Caco-2 (cell line): Measurements from ENCODE around the gene CD247. TPM values are rescaled to one million over a fixed set of nuclear protein-coding genes. Genes with fewer than 3 reads are reported as not detected.
A peak's percentile ranks its signal among the peaks of the same experiment; 100 is the strongest.

Source experiments
- BruUV-seq: library from RNA; stranded (reverse); fragments of 400-500 nt; replicated peaks from 2 replicates; lab custom pipeline; 2021; lab: Mats Ljungman, UMichigan
- CTCF ChIA-PET: fragments of 300-600 bp; sonication (Branson Sonifier 250); formaldehyde crosslinking; loops from one replicate; lab custom pipeline; 2022; ENCODE audit warnings: antibody characterized with exemption; lab: Charles Lee
- POLR2A ChIA-PET: fragments of 300-600 bp; sonication (Branson Sonifier 250); formaldehyde crosslinking; loops from one replicate; lab custom pipeline; 2022; ENCODE audit warnings: antibody characterized with exemption; lab: Charles Lee
- DNase-seq, 2 experiments: peaks; one replicate each; pipeline versions ENCODE4 v3.0.0 to v3.0.0-alpha.2; 2020 to 2022
- H3K27me3 ChIP-seq: replicated peaks from 2 replicates; pipeline ENCODE4 v1.6.0; 2011; ENCODE audit warnings: low read length; ENCODE audit not compliant: control insufficient read depth, insufficient read depth
- H3K36me3 ChIP-seq: 2 replicates; pipeline ENCODE4 v1.5.1; 2011; ENCODE audit warnings: low read length; ENCODE audit not compliant: control insufficient read depth, insufficient read depth
- H3K4me1 ChIP-seq: fragments of 250-450 bp; sonication (Bioruptor Pico); 2 replicates; pipeline ENCODE4 v1.5.1; 2020; ENCODE audit warnings: mild to moderate bottlenecking
- H3K4me3 ChIP-seq: 2 replicates; pipeline ENCODE4 v1.5.1; 2011; ENCODE audit warnings: low read depth, mild to moderate bottlenecking, control low read depth, low read length
- H3K9me3 ChIP-seq: fragments of 250-450 bp; sonication (Bioruptor Pico); 2 replicates; pipeline ENCODE4 v1.5.1; 2020; ENCODE audit warnings: mild to moderate bottlenecking, moderate library complexity
- H3K27ac Mint-ChIP-seq: one replicate; pipeline ENCODE4 v1.8.0; 2022; ENCODE audit warnings: mixed read lengths; ENCODE audit not compliant: unreplicated experiment
- H3K27me3 Mint-ChIP-seq: one replicate; pipeline ENCODE4 v1.8.0; 2022; ENCODE audit warnings: mixed read lengths; ENCODE audit not compliant: insufficient read depth, unreplicated experiment
- H3K36me3 Mint-ChIP-seq: one replicate; pipeline ENCODE4 v1.8.0; 2022; ENCODE audit warnings: mild to moderate bottlenecking, mixed read lengths; ENCODE audit not compliant: insufficient read depth, unreplicated experiment
- H3K4me1 Mint-ChIP-seq: one replicate; pipeline ENCODE4 v1.8.0; 2022; ENCODE audit warnings: low read depth, mixed read lengths; ENCODE audit not compliant: unreplicated experiment
- H3K4me3 Mint-ChIP-seq: one replicate; pipeline ENCODE4 v1.8.0; 2022; ENCODE audit warnings: mild to moderate bottlenecking, moderate library complexity, mixed read lengths; ENCODE audit not compliant: unreplicated experiment
- H3K9me3 Mint-ChIP-seq: one replicate; pipeline ENCODE4 v1.8.0; 2022; ENCODE audit warnings: mixed read lengths; ENCODE audit not compliant: unreplicated experiment
- intact Hi-C: fragments of 100-400 bp; cut with micrococcal nuclease; formaldehyde crosslinking; loops from one replicate; pipeline ENCODE4 v1.10.0; 2022; ENCODE audit not compliant: unreplicated experiment
- total RNA-seq: library from RNA; stranded (reverse); gene quantifications from 2 replicates; pipeline ENCODE4 v1.2.3, GENCODE V29; 2022
- TF ChIP-seq, protein P1 (sequence below), 2 experiments: fragments of 200-600 bp in 1 of 2; IDR thresholded peaks; 1 replicate in 1 of 2; 2 replicates in 1 of 2; pipeline versions ENCODE4 v1.5.1 to v1.8.0; 2011 to 2022; ENCODE audit warnings: antibody characterized with exemption in 1 of 2, control low read depth in 1 of 2, inconsistent platforms in 1 of 2, low read depth in 1 of 2, low read length in 1 of 2, mild to moderate bottlenecking in 1 of 2, moderate library complexity in 1 of 2; ENCODE audit not compliant: insufficient read depth in 1 of 2, severe bottlenecking in 1 of 2, unreplicated experiment in 1 of 2

The CD247 gene
- total RNA-seq, 1 experiment from 2014 or later, result not detected

DNA sequence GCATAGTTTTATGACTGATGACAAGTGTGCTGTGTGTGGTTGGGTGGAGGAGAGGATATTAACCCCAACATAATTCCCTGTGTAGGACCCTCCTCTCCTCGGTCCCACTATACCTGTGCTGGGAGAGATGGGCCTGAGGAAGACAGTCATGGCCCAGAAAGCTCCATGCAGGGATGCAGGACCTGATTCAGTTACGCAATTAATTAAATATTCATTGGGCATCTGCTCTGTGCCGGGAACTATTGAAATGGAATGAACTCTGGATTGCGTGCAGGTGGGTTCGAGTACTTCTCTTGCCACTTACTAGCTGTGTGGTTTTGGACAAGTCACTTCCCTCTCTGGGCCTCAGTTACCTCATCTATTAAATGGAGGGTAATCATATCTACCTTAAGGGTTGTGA is 74.6 kb downstream of the CD247 start:
- no peak overlapping the region for H3K4me3 ChIP-seq
- DNase-seq, result no peak
- no peaks in the 10 kb centered on the region for H3K9me3 ChIP-seq
- Mint-ChIP-seq H3K27ac (no peak overlapping the region), H3K4me3 (no peak overlapping the region), H3K27me3 (no peaks in the 10 kb centered on the region), H3K4me1 (no peaks in the 10 kb centered on the region), H3K9me3 (no peaks in the 10 kb centered on the region), H3K36me3 (no peaks in the 10 kb centered on the region)
- H3K36me3 ChIP-seq, result no peaks in the 10 kb centered on the region
- TF ChIP-seq, protein P1, sequence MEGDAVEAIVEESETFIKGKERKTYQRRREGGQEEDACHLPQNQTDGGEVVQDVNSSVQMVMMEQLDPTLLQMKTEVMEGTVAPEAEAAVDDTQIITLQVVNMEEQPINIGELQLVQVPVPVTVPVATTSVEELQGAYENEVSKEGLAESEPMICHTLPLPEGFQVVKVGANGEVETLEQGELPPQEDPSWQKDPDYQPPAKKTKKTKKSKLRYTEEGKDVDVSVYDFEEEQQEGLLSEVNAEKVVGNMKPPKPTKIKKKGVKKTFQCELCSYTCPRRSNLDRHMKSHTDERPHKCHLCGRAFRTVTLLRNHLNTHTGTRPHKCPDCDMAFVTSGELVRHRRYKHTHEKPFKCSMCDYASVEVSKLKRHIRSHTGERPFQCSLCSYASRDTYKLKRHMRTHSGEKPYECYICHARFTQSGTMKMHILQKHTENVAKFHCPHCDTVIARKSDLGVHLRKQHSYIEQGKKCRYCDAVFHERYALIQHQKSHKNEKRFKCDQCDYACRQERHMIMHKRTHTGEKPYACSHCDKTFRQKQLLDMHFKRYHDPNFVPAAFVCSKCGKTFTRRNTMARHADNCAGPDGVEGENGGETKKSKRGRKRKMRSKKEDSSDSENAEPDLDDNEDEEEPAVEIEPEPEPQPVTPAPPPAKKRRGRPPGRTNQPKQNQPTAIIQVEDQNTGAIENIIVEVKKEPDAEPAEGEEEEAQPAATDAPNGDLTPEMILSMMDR (IDR thresholded peaks at IDR 0.05; ENCODE audit: insufficient read depth in 1 of 2, low read depth in 1 of 2, low read length in 1 of 2, severe bottlenecking in 1 of 2, unreplicated experiment in 1 of 2), result no peak
- no peaks in the 10 kb centered on the region for H3K4me1 ChIP-seq
- POLR2A ChIA-PET, result no interaction called here
- BruUV-seq, result no TSS peak
- CTCF ChIA-PET, result interaction anchor here (1.0 kb wide), 1 partner anchor 35 kb away, joined by 3 read pairs; no protein-coding TSS in a partner anchor
- intact Hi-C loops, result loop anchor here (2.0 kb wide), 1 partner anchor 35 kb away; no protein-coding TSS in a partner anchor
- no peaks in the 10 kb centered on the region for H3K27me3 ChIP-seq

DNA sequence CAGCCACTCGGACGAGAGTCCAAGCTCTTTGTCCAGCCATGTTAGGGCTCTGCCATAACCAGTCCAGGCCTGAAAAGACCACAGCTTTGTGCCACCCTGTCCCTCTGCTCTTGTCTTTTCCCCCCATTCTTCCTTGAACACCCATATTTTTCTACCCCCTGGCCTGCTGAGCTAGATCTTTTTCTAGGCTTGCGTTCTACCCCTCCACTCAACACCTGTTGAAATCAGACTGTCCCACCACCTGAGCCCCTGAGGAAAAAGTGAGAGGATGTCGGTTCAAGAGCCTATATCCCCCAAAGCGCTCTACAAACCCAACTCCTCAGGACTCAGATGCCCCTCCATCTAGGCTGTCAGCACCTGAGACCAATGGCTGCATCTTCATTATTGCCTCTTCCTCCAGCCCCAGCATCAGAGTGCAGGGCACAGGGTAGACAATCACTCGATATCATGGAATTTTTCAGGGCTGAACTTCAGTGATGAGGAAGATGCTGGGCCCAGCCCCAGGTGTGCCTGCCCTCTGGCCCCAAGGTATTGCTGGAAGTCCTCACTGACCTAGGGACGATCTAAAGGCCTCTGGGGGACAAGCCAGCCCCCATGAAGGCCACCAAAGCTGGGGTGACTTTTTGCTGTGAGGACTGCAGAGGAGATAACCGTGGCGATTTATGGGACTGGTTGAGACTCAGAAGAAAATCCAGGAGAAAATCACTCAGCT is 75.3 kb downstream of the CD247 start:
- TF ChIP-seq, protein P1 (IDR thresholded peaks at IDR 0.05; ENCODE audit: insufficient read depth in 1 of 2, low read depth in 1 of 2, low read length in 1 of 2, severe bottlenecking in 1 of 2, unreplicated experiment in 1 of 2), result no peak
- POLR2A ChIA-PET, result no interaction called here
- no peaks in the 10 kb centered on the region for H3K36me3 Mint-ChIP-seq
- no peak overlapping the region for H3K4me3 Mint-ChIP-seq
- DNase-seq, result no peak
- no peaks in the 10 kb centered on the region for H3K27me3 Mint-ChIP-seq
- CTCF ChIA-PET, result interaction anchor here (1.0 kb wide), 1 partner anchor 34 kb away, joined by 3 read pairs; no protein-coding TSS in a partner anchor
- H3K4me3 ChIP-seq, result no peak overlapping the region
- no TSS peak for BruUV-seq
- intact Hi-C loops, result loop anchor here (1.0 to 2.0 kb wide), 4 partner anchors 34 to 377 kb away; no protein-coding TSS in a partner anchor
- no peaks in the 10 kb centered on the region for H3K36me3 ChIP-seq
- no peaks in the 10 kb centered on the region for H3K27me3 ChIP-seq
- H3K27ac Mint-ChIP-seq, result no peak overlapping the region
- no peaks in the 10 kb centered on the region for H3K4me1 Mint-ChIP-seq
- H3K4me1 ChIP-seq, result no peaks in the 10 kb centered on the region
- no peaks in the 10 kb centered on the region for H3K9me3 ChIP-seq
- H3K9me3 Mint-ChIP-seq, result no peaks in the 10 kb centered on the region

DNA sequence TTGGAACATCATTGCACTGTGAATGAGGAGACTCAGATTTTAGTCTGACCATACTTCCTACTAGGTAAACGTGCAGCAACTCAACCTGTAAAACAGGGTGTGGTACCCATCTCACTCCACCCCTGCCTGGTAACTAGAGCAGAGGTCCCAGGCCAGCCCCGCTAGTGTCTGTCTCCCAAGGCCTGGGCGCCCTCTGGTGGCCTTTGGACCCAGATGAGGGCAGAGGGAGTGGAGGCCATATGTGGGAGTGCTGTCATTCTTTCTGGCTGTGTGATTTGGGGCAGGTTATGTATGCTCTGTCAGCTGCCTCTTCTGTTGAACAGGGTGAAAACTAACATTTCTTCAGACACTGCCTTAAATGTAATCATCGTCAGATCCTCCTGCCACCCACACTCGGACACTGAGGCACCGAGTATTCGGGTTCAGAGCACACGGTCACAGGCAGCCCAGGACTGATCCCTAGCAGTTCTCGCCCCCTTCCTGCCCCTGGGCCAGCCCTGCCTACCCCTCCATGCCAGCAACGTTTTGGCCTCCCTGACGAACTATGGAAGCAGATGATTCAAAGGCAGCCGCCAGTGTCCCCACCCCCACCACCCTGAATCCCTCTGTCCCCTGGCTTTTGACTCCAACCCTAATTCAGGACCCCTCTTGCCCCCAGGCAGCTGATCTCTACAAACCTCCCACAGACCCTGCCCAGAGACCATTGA is 76.0 kb downstream of the CD247 start:
- Mint-ChIP-seq H3K9me3 (no peaks in the 10 kb centered on the region), H3K4me1 (no peaks in the 10 kb centered on the region), H3K27ac (no peak overlapping the region), H3K36me3 (no peaks in the 10 kb centered on the region), H3K4me3 (no peak overlapping the region), H3K27me3 (no peaks in the 10 kb centered on the region)
- no peak overlapping the region for H3K4me3 ChIP-seq
- H3K36me3 ChIP-seq, result no peaks in the 10 kb centered on the region
- TF ChIP-seq, protein P1 (IDR thresholded peaks at IDR 0.05; ENCODE audit: insufficient read depth in 1 of 2, low read depth in 1 of 2, low read length in 1 of 2, severe bottlenecking in 1 of 2, unreplicated experiment in 1 of 2), result peak; percentile 90 to 94
- no peaks in the 10 kb centered on the region for H3K9me3 ChIP-seq
- H3K4me1 ChIP-seq, result no peaks in the 10 kb centered on the region
- intact Hi-C loops, result loop anchor here (1.0 to 2.0 kb wide), 4 partner anchors 33 to 376 kb away; no protein-coding TSS in a partner anchor
- peak; percentile 92 to 93 for DNase-seq
- ChIA-PET CTCF (no interaction called here), POLR2A (no interaction called here)
- no peaks in the 10 kb centered on the region for H3K27me3 ChIP-seq
- no TSS peak for BruUV-seq
